Testis (tissue), 5 donors: ENCODE measurements around the gene NRAP. TPM values are rescaled to one million over a fixed set of nuclear protein-coding genes. Genes with fewer than 3 reads are reported as not detected.

Source experiments
- DNase-seq: peaks from one replicate; pipeline ENCODE4 v3.0.0-alpha.2; 2019
- H3K27ac ChIP-seq, 2 donors: fragments of 200-600 bp; sonication (generic); one replicate each; pipeline ENCODE4 v1.5.1; 2019
- H3K27me3 ChIP-seq: fragments of 200-600 bp; sonication (generic); one replicate; pipeline ENCODE4 v1.5.1; 2019
- H3K36me3 ChIP-seq: fragments of 200-600 bp; sonication (generic); one replicate; pipeline ENCODE4 v1.5.1; 2017; ENCODE audit warnings: low read depth; ENCODE audit errors: missing control alignments
- H3K4me1 ChIP-seq: fragments of 200-600 bp; sonication (generic); one replicate; pipeline ENCODE4 v1.5.1; 2019
- H3K4me3 ChIP-seq, 2 donors: fragments of 200-600 bp; sonication (generic); one replicate each; pipeline ENCODE4 v1.5.1; 2017 to 2019
- H3K9me3 ChIP-seq: fragments of 200-600 bp; sonication (generic); one replicate; pipeline ENCODE4 v1.5.1; 2017
- CTCF ChIP-seq, 3 experiments: fragments of 450-650 bp in 2 of 3; fragments of 200-600 bp in 1 of 3; sonication (generic) in 1 of 3; IDR thresholded peaks; one replicate each; pipeline ENCODE4 v1.5.1; 2016 to 2019; ENCODE audit warnings: antibody characterized with exemption in 3 of 3, mild to moderate bottlenecking in 2 of 3, moderate library complexity in 1 of 3
- POLR2A ChIP-seq: fragments of 450-650 bp; IDR thresholded peaks from one replicate; pipeline ENCODE4 v1.6.1; 2017; ENCODE audit warnings: antibody characterized with exemption, mild to moderate bottlenecking, moderate library complexity
- WGBS, 2 donors: methylation state at CpG; one replicate each; pipeline ENCODE4 v1.1.5; 2018; 5-methylcytosine and 5-hydroxymethylcytosine counted together
- intact Hi-C: fragments of 100-400 bp; cut with DNase I; formaldehyde crosslinking; loops from one replicate; pipeline ENCODE4 v1.15.1; 2023; ENCODE audit warnings: low total_unique reads
- long read RNA-seq, 2 donors: transcript quantifications; one replicate each; lab custom pipeline, GENCODE V29; 2026
- polyA plus RNA-seq: library from polyadenylated mRNA; stranded (reverse); fragments of 350-450 nt; fragmentation: Illumina TruSeq; extraction: RNeasy Lipid Tissue Mini Kit (QIAGEN cat#74804); gene quantifications from one replicate; pipeline ENCODE4 v1.2.3, GENCODE V29; 2014; ENCODE audit warnings: low read depth, low replicate concordance; ENCODE audit not compliant: insufficient read depth
- total RNA-seq, 2 donors: library from RNA; depleted of rRNA; stranded (reverse); fragments of >200 nt; gene quantifications; one replicate each; pipeline ENCODE4 v1.2.3, GENCODE V29; 2016

Gene NRAP
- total RNA-seq (1 to 10 TPM; 2.1 to 2.8 TPM), polyA plus RNA-seq (7.9 TPM)
- long read RNA-seq, donor 1: 0 reads
- long read RNA-seq, donor 2: 0 reads

GRCh38 chr10:113663908-113664307, at the start of gene NRAP:
Gene NRAP (minus strand): TSS chr10:113664041. CDS start chr10:113663882, 159 bp downstream.
- H3K36me3 ChIP-seq: no peaks in the 10 kb centered on the region
- no peaks in the 10 kb centered on the region for H3K4me1 ChIP-seq
- WGBS, 2 donors: 87 to 88% methylated on average over 5 of the region's 5 CpGs
- DNase-seq: no peak
- H3K27me3 ChIP-seq: no peaks in the 10 kb centered on the region
- TF ChIP-seq CTCF (IDR thresholded peaks at IDR 0.05): no peak
- TF ChIP-seq POLR2A: no peak
- no peaks in the 10 kb centered on the region for H3K9me3 ChIP-seq
- H3K27ac ChIP-seq: no peak within 1 kb of the TSS
- intact Hi-C loops: no loop called here
- no peak within 1 kb of the TSS for H3K4me3 ChIP-seq

- WGBS, 2 donors: 80 to 86% methylated on average over 2 of the region's 2 CpGs
- Histone ChIP-seq H3K4me3 (no peak overlapping the region), H3K36me3 (no peaks in the 10 kb centered on the region), H3K27ac (no peak overlapping the region), H3K27me3 (no peaks in the 10 kb centered on the region), H3K9me3 (no peaks in the 10 kb centered on the region), H3K4me1 (no peaks in the 10 kb centered on the region)
- no peak for DNase-seq
- intact Hi-C loops: no loop called here
- no peak for TF ChIP-seq POLR2A
- TF ChIP-seq CTCF (IDR thresholded peaks at IDR 0.05): no peak
Observed at GRCh38 chr10:113713640-113713982, 49.8 kb upstream of the NRAP start.

GRCh38 chr10:113712755-113713639, 49.2 kb upstream of the NRAP start:
- Histone ChIP-seq H3K9me3 (no peaks in the 10 kb centered on the region), H3K4me3 (no peak overlapping the region), H3K27ac (no peak overlapping the region), H3K36me3 (no peaks in the 10 kb centered on the region), H3K27me3 (no peaks in the 10 kb centered on the region), H3K4me1 (no peaks in the 10 kb centered on the region)
- WGBS, 2 donors: 76 to 86% methylated on average over 8 of the region's 8 CpGs
- no peak for TF ChIP-seq POLR2A
- no peak for TF ChIP-seq CTCF (IDR thresholded peaks at IDR 0.05)
- intact Hi-C loops: no loop called here
- DNase-seq: no peak

GRCh38 chr10:113712024-113712423, 48.2 kb upstream of the NRAP start:
- no peaks in the 10 kb centered on the region for H3K4me1 ChIP-seq
- no peak for TF ChIP-seq CTCF (IDR thresholded peaks at IDR 0.05)
- no peak for TF ChIP-seq POLR2A
- no peak for DNase-seq
- H3K27ac ChIP-seq: no peak overlapping the region
- intact Hi-C loops: no loop called here
- H3K9me3 ChIP-seq: no peaks in the 10 kb centered on the region
- H3K27me3 ChIP-seq: no peaks in the 10 kb centered on the region
- H3K4me3 ChIP-seq: no peak overlapping the region
- 92 to 93% methylated on average over 3 of the region's 3 CpGs for whole genome bisulfite sequencing, 2 donors
- no peaks in the 10 kb centered on the region for H3K36me3 ChIP-seq

- Histone ChIP-seq H3K27me3 (no peaks in the 10 kb centered on the region), H3K4me1 (no peaks in the 10 kb centered on the region), H3K9me3 (no peaks in the 10 kb centered on the region), H3K36me3 (no peaks in the 10 kb centered on the region), H3K4me3 (no peak overlapping the region), H3K27ac (no peak overlapping the region)
- 64 to 69% methylated on average over 2 of the region's 2 CpGs for WGBS, 2 donors
- intact Hi-C loops: no loop called here
- TF ChIP-seq CTCF (IDR thresholded peaks at IDR 0.05): no peak
- no peak for TF ChIP-seq POLR2A
- no peak for DNase-seq
Observed at GRCh38 chr10:113711142-113711541, 47.3 kb upstream of the NRAP start.
